A549 (cell line): Measurements from ENCODE around the gene DNAH7. TPM values are rescaled to one million over a fixed set of nuclear protein-coding genes. Genes with fewer than 3 reads are reported as not detected.

Experiments
- ATAC-seq, 2 experiments: fragments of 200-7000 bp in 1 of 2; fragments of >200 bp in 1 of 2; cut with Nextera tagmentation in 1 of 2; cut with Tn5 transposase in 1 of 2; 3 replicates each; pipeline versions ENCODE4 v1.8.0 to v1.9.1; 2018 to 2020; ENCODE audit warnings: mild to moderate bottlenecking in 1 of 2, moderate library complexity in 1 of 2
- CTCF ChIA-PET: fragments of 300-600 bp; sonication (Branson Sonifier 250); formaldehyde crosslinking; extraction: SDS; loops from one replicate; lab custom pipeline; 2021; ENCODE audit warnings: antibody characterized with exemption, inconsistent platforms; lab: Yijun Ruan, JAX
- POLR2A ChIA-PET: fragments of 350-600 bp; formaldehyde crosslinking; extraction: SDS; loops from one replicate; lab custom pipeline; 2021; ENCODE audit warnings: antibody characterized with exemption, inconsistent platforms; lab: Yijun Ruan, JAX
- DNase-seq, 2 experiments: peaks; one replicate each; pipeline versions ENCODE4 v3.0.0 to v3.0.0-alpha.2; 2011 to 2016; ENCODE audit warnings: low read depth in 1 of 2, low spot score in 1 of 2
- FAIRE-seq: peaks from 2 replicates; lab custom pipeline; 2011; peaks lifted over from hg19 to GRCh38; lab: Jason Lieb, UNC
- H3K27ac ChIP-seq, 2 experiments: fragments of >200 bp; sonication (Bioruptor Twin); formaldehyde crosslinking; 3 replicates each; pipeline ENCODE4 v1.5.1; 2016 to 2017
- H3K4me1 ChIP-seq: fragments of >200 bp; sonication (Bioruptor Twin); formaldehyde crosslinking; 3 replicates; pipeline ENCODE4 v1.6.1; 2016
- H3K4me2 ChIP-seq: fragments of >200 bp; sonication (Bioruptor Twin); formaldehyde crosslinking; 3 replicates; pipeline ENCODE4 v1.6.1; 2016
- H3K4me3 ChIP-seq: fragments of >200 bp; sonication (Bioruptor Twin); formaldehyde crosslinking; 3 replicates; pipeline ENCODE4 v1.5.1; 2016
- H3K9me3 ChIP-seq: fragments of >200 bp; sonication (Bioruptor Twin); formaldehyde crosslinking; 3 replicates; pipeline ENCODE4 v1.6.1; 2016
- BCL3 ChIP-seq: fragments of >200 bp; sonication (Bioruptor Twin); formaldehyde crosslinking; IDR thresholded peaks from 3 replicates; pipeline ENCODE4 v1.6.1; 2016
- CBX2 ChIP-seq: fragments of 200-600 bp; sonication (generic); IDR thresholded peaks from 2 replicates; pipeline ENCODE4 v1.6.1; 2016; ENCODE audit warnings: low read depth, mild to moderate bottlenecking, borderline replicate concordance
- CBX8 ChIP-seq: fragments of 200-600 bp; sonication (generic); IDR thresholded peaks from 2 replicates; pipeline ENCODE4 v1.6.1; 2016
- CEBPB ChIP-seq, 2 experiments: fragments of >200 bp in 1 of 2; sonication (Bioruptor Twin) in 1 of 2; formaldehyde crosslinking in 1 of 2; IDR thresholded peaks; 2 replicates each; pipeline ENCODE4 v1.6.1; 2012 to 2016
- CHD2 ChIP-seq: fragments of 150-350 bp; IDR thresholded peaks from 2 replicates; pipeline ENCODE4 v1.6.1; 2014; ENCODE audit warnings: low read length; ENCODE audit not compliant: partially characterized antibody
- CHD4 ChIP-seq: fragments of 200-600 bp; sonication (generic); IDR thresholded peaks from 2 replicates; pipeline ENCODE4 v1.6.1; 2016; ENCODE audit warnings: antibody characterized with exemption, mild to moderate bottlenecking, borderline replicate concordance
- EHF ChIP-seq: fragments of 250-450 bp; sonication (Bioruptor Pico); IDR thresholded peaks from 2 replicates; pipeline ENCODE4 v1.5.0; 2020; ENCODE audit warnings: mild to moderate bottlenecking
- EP300 ChIP-seq, 2 experiments: fragments of >200 bp; sonication (Bioruptor Twin); formaldehyde crosslinking; IDR thresholded peaks; 2 replicates in 1 of 2; 3 replicates in 1 of 2; pipeline ENCODE4 v1.6.1; 2016 to 2017
- ESRRA ChIP-seq: fragments of 150-350 bp; IDR thresholded peaks from 2 replicates; pipeline ENCODE4 v1.6.1; 2014; ENCODE audit warnings: mild to moderate bottlenecking, low read length, borderline replicate concordance
- FOSB ChIP-seq: fragments of 250-450 bp; sonication (Bioruptor Pico); IDR thresholded peaks from 2 replicates; pipeline ENCODE4 v1.5.0; 2020; ENCODE audit warnings: mild to moderate bottlenecking, moderate library complexity
- GATA3 ChIP-seq: IDR thresholded peaks from 2 replicates; pipeline ENCODE4 v1.6.1; 2012; ENCODE audit warnings: borderline replicate concordance
- HDAC2 ChIP-seq: fragments of 200-600 bp; sonication (generic); IDR thresholded peaks from 2 replicates; pipeline ENCODE4 v1.6.1; 2016
- HES2 ChIP-seq: fragments of >200 bp; sonication (Bioruptor Twin); formaldehyde crosslinking; IDR thresholded peaks from 2 replicates; pipeline ENCODE4 v1.6.1; 2016
- HEYL ChIP-seq: fragments of 250-450 bp; sonication (Bioruptor Pico); IDR thresholded peaks from 2 replicates; pipeline ENCODE4 v1.8.0; 2021; ENCODE audit warnings: mild to moderate bottlenecking, moderate library complexity
- HMGXB4 ChIP-seq: fragments of 250-450 bp; sonication (Bioruptor Pico); IDR thresholded peaks from 2 replicates; pipeline ENCODE4 v1.5.0; 2021; ENCODE audit warnings: mild to moderate bottlenecking, moderate library complexity, borderline replicate concordance
- HOXA7 ChIP-seq: fragments of 250-450 bp; sonication (Bioruptor Pico); IDR thresholded peaks from 2 replicates; pipeline ENCODE4 v1.5.0; 2020; ENCODE audit warnings: mild to moderate bottlenecking, moderate library complexity
- HOXB5 ChIP-seq: fragments of 250-450 bp; sonication (Bioruptor Pico); IDR thresholded peaks from 2 replicates; pipeline ENCODE4 v1.5.0; 2020; ENCODE audit warnings: mild to moderate bottlenecking, moderate library complexity
- KDM1A ChIP-seq: fragments of 200-600 bp; sonication (generic); IDR thresholded peaks from 2 replicates; pipeline ENCODE4 v1.6.1; 2016; ENCODE audit warnings: low read depth, mild to moderate bottlenecking
- MAFK ChIP-seq: fragments of 450-650 bp; IDR thresholded peaks from 2 replicates; pipeline ENCODE4 v1.6.1; 2014; ENCODE audit not compliant: partially characterized antibody
- MAX ChIP-seq: IDR thresholded peaks from 2 replicates; pipeline ENCODE4 v1.6.1; 2012
- NPAS2 ChIP-seq: fragments of 250-450 bp; sonication (Bioruptor Pico); IDR thresholded peaks from 2 replicates; pipeline ENCODE4 v1.8.0; 2022; ENCODE audit warnings: mild to moderate bottlenecking, moderate library complexity, borderline replicate concordance
- NR3C1 ChIP-seq: fragments of >200 bp; sonication (Bioruptor Twin); formaldehyde crosslinking; IDR thresholded peaks from 3 replicates; pipeline ENCODE4 v1.6.1; 2017
- POLR2A ChIP-seq: IDR thresholded peaks from 2 replicates; pipeline ENCODE4 v1.6.1; 2012; ENCODE audit warnings: mild to moderate bottlenecking, low read length
- RARB ChIP-seq: fragments of 250-450 bp; sonication (Bioruptor Pico); IDR thresholded peaks from 2 replicates; pipeline ENCODE4 v1.8.0; 2021; ENCODE audit warnings: mild to moderate bottlenecking, moderate library complexity
- RCOR1 ChIP-seq: fragments of 150-350 bp; IDR thresholded peaks from 2 replicates; pipeline ENCODE4 v1.6.1; 2014; ENCODE audit warnings: antibody characterized with exemption, low read length, low read depth
- TFCP2L1 ChIP-seq: fragments of 250-450 bp; sonication (Bioruptor Pico); IDR thresholded peaks from 2 replicates; pipeline ENCODE4 v1.5.0; 2021; ENCODE audit warnings: mild to moderate bottlenecking
- ZNF302 ChIP-seq: fragments of 250-450 bp; sonication (Bioruptor Pico); IDR thresholded peaks from 2 replicates; pipeline ENCODE4 v1.9.0; 2021; ENCODE audit warnings: inconsistent platforms, mild to moderate bottlenecking, moderate library complexity
- WGBS: methylation state at CpG from one replicate; pipeline ENCODE4 v1.1.6; 2017; ENCODE audit errors: missing lambda C conversion rate; 5-methylcytosine and 5-hydroxymethylcytosine counted together
- polyA plus RNA-seq, 4 experiments: library from polyadenylated mRNA; depleted of rRNA in 3 of 4; stranded (reverse); fragments of >200 nt; fragmentation: RNase III in 1 of 4; extraction: RNeasy Plus Mini Kit Qiagen cat#74134 plus additional on column Dnase treatment in 1 of 4; gene quantifications; 2 replicates in 3 of 4; 3 replicates in 1 of 4; pipeline ENCODE4 v1.2.3, GENCODE V29; 2011 to 2017

The DNAH7 gene
- polyA plus RNA-seq, 2 of the 4 experiments (the other 2 are of a cell fraction) = 0.43 to 1.5 TPM

GRCh38 chr2:195768431-195768830, 300.2 kb downstream of the DNAH7 start:
- Histone ChIP-seq H3K4me1 (no peaks in the 10 kb centered on the region), H3K4me2 (no peak overlapping the region), H3K27ac (no peak overlapping the region), H3K4me3 (no peak overlapping the region), H3K9me3 (peaks cover 5% of the 10 kb centered on the region; the same call in 1 of the 3 replicates)
- FAIRE-seq (no peak), DNase-seq (no peak), ATAC-seq (no peak)
- CTCF ChIA-PET = no interaction called here
- TF ChIP-seq MAFK (no peak), FOSB (no peak), HEYL (no peak), RCOR1 (no peak), CHD4 (no peak), CEBPB (IDR thresholded peaks at IDR 0.05) (no peak), CBX8 (no peak), HMGXB4 (CRISPR knock-in tag) (no peak), ZNF302 (no peak), HOXB5 (no peak), ESRRA (no peak), CHD2 (no peak), NR3C1 (no peak), TFCP2L1 (CRISPR knock-in tag) (no peak), HES2 (no peak)
- POLR2A ChIA-PET = no interaction called here
- WGBS = 77% methylated on average over 2 of the region's 2 CpGs

GRCh38 chr2:195766691-195767090, 301.9 kb downstream of the DNAH7 start:
- Histone ChIP-seq H3K27ac (no peak overlapping the region), H3K4me2 (no peak overlapping the region), H3K9me3 (peaks cover 5% of the 10 kb centered on the region; the same call in 1 of the 3 replicates), H3K4me1 (no peaks in the 10 kb centered on the region)
- FAIRE-seq (no peak), ATAC-seq (no peak), DNase-seq (no peak)
- CTCF ChIA-PET = no interaction called here
- POLR2A ChIA-PET = no interaction called here
- TF ChIP-seq NPAS2 (CRISPR knock-in tag) = no peak
- no peak for TF ChIP-seq EP300 (IDR thresholded peaks at IDR 0.05)
- no peak for TF ChIP-seq ESRRA
- TF ChIP-seq BCL3 = no peak
- TF ChIP-seq POLR2A = no peak
- no peak for TF ChIP-seq CBX2
- no peak for TF ChIP-seq CHD4
- no peak for TF ChIP-seq MAFK
- no peak for TF ChIP-seq RARB (CRISPR knock-in tag)
- TF ChIP-seq KDM1A = no peak
- no peak for TF ChIP-seq HDAC2
- no peak for TF ChIP-seq ZNF302
- no peak for TF ChIP-seq MAX
- no peak for TF ChIP-seq GATA3
- TF ChIP-seq TFCP2L1 (CRISPR knock-in tag) = no peak
- no peak for TF ChIP-seq HOXA7 (CRISPR knock-in tag)
- TF ChIP-seq EHF (CRISPR knock-in tag) = no peak
- TF ChIP-seq, all 56 proteins: peak for 0
- no peak overlapping the region for H3K4me3 ChIP-seq
- WGBS = 92% methylated on average over 1 of the region's 1 CpG
